ENCODE data around the gene JAML.

DNA sequence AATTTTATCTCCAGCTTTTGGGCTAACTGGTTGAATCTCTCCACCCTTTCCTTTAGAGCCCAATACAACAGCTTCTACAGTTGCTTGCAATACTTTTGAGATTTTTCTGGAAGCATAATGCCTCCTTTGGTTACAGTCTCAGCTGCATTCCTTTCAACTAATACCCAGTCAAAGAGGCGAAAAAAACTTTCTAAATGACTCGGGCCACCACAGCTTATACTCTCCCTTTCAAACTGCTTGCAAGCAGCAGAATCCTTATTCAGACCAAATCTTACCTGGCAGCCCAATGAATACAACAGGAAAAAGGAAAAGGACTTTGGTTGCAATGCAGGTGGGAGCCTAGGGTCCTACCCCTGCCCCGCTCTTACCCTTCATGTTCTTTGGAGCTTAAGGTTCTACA, 15.8 kb downstream of the JAML start:
- TF ChIP-seq SRSF1 (IDR thresholded peaks at IDR 0.05; ENCODE audit: low read depth, low read length) (no peak), POLR2A (conservative IDR thresholded peaks at IDR 0.05) (no peak), LARP7 (IDR thresholded peaks at IDR 0.05) (no peak), NCOA2 (IDR thresholded peaks at IDR 0.05; ENCODE audit: partially characterized antibody in 2 of 2) (no peak), EZH2 (IDR thresholded peaks at IDR 0.05; ENCODE audit: borderline replicate concordance, low read depth, low read length) (no peak)
- TF ChIP-seq, protein P1, sequence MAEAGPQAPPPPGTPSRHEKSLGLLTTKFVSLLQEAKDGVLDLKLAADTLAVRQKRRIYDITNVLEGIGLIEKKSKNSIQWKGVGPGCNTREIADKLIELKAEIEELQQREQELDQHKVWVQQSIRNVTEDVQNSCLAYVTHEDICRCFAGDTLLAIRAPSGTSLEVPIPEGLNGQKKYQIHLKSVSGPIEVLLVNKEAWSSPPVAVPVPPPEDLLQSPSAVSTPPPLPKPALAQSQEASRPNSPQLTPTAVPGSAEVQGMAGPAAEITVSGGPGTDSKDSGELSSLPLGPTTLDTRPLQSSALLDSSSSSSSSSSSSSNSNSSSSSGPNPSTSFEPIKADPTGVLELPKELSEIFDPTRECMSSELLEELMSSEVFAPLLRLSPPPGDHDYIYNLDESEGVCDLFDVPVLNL (CRISPR knock-in tag; IDR thresholded peaks at IDR 0.05; ENCODE audit: low read depth) = no peak
- TF ChIP-seq, protein P2, sequence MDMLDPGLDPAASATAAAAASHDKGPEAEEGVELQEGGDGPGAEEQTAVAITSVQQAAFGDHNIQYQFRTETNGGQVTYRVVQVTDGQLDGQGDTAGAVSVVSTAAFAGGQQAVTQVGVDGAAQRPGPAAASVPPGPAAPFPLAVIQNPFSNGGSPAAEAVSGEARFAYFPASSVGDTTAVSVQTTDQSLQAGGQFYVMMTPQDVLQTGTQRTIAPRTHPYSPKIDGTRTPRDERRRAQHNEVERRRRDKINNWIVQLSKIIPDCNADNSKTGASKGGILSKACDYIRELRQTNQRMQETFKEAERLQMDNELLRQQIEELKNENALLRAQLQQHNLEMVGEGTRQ (CRISPR knock-in tag; IDR thresholded peaks at IDR 0.05) = no peak
- TF ChIP-seq, protein P3, sequence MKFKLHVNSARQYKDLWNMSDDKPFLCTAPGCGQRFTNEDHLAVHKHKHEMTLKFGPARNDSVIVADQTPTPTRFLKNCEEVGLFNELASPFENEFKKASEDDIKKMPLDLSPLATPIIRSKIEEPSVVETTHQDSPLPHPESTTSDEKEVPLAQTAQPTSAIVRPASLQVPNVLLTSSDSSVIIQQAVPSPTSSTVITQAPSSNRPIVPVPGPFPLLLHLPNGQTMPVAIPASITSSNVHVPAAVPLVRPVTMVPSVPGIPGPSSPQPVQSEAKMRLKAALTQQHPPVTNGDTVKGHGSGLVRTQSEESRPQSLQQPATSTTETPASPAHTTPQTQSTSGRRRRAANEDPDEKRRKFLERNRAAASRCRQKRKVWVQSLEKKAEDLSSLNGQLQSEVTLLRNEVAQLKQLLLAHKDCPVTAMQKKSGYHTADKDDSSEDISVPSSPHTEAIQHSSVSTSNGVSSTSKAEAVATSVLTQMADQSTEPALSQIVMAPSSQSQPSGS (CRISPR knock-in tag; IDR thresholded peaks at IDR 0.05) = no peak
